DMS53 (cell line): Measurements from ENCODE around the gene PTPRE.

ENCODE experiments used
- DNase-seq: peaks from one replicate; lab custom pipeline; 2025; lab: John Stamatoyannopoulos, UW

PTPRE gene

DNA sequence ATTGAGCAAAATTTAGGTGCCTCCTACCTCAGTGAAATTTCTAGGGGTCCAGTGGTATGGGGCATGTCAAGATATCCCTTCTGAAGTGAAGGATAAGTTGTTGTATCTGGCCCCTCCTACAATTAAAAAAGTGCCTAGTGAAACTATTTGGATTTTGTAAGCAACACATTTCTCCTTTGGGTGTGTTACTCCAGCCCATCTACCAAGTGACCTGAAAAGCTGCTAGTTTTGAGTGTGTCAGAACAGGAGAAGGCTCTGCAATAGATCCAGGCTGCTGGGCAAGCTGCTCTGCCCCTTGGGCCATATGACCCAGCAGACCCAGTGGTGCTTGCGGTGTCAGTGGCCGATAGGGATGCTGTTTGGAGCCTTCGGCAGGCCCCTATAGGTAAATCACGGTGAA is 46.0 kb downstream of the PTPRE start:
- no peak for DNase-seq

GRCh38 chr10:127953876-127954275 is 47.0 kb downstream of the PTPRE start:
- no peak for DNase-seq

GRCh38 chr10:127959428-127959827 is 52.5 kb downstream of the PTPRE start:
- DNase-seq, result no peak

GRCh38 chr10:127961071-127961470 is 54.2 kb downstream of the PTPRE start:
- no peak for DNase-seq

GRCh38 chr10:127962205-127962604 is 55.3 kb downstream of the PTPRE start:
- DNase-seq, result no peak

DNA sequence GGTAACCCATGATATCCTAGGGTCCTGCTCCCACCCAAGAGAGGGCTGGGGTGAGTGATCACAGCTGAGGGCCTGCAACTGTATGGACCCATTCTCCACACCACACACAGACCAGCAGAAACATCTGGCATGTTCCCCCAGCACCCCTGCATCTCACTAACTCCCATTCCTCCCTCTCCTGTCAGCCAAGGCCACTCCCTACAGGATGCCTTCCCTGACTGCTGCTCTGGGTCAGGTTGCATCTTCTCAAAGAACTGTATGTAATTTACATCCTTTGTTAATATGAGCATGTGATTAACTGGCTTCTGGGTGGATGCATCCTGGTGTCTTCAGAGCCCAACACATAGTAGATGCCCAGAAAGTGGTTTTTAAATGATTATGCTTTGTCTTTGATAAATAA is 56.2 kb downstream of the PTPRE start:
- DNase-seq, result no peak

GRCh38 chr10:127964621-127965020 is 57.7 kb downstream of the PTPRE start:
- DNase-seq, result no peak

DNA sequence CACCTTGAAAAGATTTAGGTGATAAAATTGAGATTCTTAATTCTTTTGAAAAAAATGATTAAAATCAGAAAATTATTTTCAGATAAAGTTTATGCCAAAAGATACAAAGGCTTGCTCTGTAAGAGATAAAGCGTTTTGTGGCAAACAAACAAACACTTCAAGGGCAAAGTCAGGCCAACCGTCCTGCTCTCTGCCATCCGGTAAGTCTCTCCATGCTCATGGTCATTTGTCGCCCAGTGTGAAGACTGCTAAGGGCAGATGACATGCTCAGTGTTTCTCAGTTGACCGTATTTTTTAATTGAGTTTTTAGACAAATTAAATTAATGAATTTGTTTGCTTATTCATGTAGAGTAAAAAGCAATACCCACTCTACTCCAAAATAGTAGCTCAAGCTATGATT is 60.0 kb downstream of the PTPRE start:
- DNase-seq, result no peak

DNA sequence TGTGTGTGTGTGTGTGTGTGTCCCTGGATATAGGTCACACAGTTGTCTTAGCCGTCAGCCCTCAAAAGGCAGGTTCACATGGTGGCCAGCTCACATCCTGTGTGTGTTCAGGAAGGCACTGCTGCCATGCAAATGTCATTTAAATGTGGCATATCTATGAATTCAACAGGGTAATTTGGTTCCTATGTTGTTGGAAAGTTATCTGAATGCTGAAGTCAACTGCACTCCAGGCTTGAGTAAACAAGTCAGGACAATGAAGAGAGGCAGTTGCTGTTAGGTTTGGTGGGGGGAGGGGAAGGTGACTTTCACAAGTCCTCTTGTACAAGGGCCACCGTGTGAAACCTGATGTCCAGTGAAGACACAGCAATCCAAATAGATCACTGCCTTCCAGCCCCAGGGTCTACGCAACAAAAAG is 61.1 kb downstream of the PTPRE start:
- peak; percentile 13 for DNase-seq

GRCh38 chr10:127968659-127969058 is 61.8 kb downstream of the PTPRE start:
- no peak for DNase-seq

DNA sequence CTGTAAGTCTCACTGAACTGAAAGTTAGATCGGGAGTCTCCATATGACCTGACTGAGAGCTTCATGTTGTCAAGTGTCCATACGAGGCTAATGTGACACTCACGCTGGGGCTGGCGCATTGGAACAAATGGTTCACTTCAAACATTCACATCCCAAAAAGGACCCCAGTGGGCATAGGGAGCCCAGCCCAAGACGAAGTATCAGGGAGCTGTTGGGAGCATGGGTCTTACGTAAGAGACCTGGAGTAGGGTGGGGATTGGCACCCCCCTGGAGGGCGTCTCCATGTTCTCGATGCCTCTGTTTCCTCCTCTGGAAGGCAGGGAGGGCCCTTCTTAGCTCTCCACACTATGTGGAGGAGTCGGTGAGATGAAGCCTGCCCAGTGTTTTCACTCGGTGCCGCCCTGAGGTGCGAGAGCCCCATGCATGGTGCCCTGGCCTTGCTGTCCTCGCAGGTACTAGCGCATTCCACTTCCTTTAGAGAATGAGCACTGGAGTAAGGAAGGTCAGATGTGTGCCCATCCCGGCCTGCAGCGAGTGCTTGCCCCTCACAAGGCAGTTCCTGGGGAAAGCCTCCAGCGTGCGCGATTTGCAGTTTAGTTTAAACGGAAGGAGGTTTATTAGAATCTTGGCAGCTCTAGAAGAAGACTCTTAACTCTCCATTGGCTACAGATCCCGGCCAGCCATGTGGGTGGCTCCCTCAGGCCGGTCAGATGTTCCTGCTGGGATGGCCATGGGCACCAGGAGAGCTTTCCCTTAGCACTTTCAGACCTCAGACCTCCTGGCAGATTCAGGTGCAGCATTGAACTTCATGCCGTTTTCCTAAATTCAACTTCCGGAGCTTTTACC is 64.4 kb downstream of the PTPRE start:
- DNase-seq, result no peak

DNA sequence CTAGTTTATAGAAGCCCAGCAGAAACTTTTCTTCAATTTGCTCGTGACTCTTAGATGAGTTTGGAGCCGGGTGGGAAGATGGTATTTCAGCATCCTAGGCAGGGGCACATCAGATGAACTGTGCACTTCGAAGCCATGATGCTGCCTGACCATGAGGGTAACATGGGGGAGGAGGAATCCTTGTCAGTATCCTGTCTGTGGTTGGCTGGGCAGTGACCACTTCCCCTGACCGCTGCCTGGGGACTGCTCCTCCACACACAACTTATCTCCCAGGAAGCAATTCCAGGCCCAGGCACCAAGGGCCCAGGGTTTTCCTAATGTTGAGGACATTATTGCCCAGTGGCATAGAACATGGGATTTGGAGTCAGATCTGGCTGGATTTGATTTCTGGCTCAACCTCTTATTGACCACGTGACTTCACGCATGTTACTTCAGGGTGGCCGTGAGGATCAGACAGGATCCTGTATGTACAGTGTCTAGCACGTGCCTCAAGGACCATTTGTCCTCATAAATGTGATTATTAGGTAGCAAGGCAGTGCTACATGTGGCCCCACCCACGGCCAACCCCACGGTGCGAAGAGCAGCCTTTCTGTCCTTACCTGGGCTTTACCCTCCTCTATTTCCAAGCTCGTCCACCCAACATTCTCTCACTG is 65.2 kb downstream of the PTPRE start:
- no peak for DNase-seq

DNA sequence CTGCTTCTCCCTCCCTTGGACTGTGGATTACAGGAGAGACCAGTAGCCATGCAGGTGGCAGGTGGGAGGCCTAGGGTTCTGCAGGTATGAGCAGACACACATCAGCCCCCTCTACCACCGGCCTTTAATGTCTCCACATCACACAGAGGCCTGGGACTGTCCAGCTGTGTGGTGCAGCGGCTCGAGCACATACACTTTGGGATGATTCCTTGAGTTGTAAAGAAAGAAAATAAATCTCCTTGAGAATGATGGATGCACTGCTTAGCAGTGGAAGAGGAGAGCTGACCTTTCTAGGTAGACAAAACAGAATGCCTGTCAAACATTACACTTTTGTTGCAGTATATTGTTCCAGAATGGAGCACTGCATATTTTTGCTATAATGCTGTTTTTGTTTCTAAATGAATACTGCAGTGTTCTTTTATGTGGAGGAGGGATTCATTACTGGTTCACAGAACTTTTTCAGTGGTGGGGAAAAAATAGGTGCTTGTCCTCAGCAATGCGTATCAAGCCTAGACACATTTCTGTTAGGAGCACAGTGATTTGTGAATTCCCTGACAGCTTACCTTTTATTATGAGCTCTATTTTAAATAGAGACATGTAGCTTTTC is 66.0 kb downstream of the PTPRE start:
- no peak for DNase-seq

DNA sequence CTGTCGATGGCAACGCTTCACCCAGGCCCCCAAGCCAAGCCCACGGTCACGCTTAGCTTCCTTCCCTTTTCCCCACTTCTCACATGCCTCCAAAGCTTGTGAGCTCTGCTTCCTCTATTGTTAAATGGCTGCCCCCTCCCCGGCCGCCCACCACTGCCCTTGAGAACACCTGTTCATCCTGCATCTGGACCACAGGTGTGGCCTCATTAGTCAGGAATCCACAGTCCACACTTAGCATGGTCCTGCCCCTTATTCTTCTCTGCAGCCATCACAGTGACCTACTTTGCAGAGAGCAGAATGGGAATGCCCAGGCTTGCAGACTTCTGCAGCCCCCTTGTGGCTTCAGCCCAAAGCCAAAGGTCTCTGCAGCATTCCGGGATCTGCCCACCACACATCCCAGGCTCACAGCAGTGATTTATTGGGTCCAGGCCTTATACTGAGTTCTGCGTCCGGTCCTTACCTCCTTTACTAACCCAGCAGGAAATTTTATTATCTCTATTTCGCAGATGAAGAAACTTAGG is 66.9 kb downstream of the PTPRE start:
- no peak for DNase-seq

GRCh38 chr10:127974911-127975310 is 68.0 kb downstream of the PTPRE start:
- DNase-seq, result no peak

DNA sequence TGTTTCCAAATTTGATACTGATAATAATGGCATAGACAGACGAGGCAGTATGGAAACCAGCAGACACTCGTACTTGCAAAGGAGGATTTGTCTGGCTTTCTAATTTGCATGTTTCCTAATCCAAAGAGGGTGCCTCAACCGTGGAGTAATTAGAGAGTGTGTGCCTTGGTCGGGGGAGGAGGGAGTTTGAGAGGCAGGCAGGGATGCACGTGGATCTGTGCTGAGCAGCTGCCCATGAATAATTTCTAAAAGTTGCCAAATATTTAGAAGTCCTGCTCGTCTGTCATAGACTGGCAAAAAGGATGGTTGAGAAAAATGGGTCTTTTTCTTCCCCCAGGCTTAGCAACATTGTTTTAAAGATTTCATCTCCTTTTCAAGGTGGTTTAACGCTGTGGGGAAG is 69.4 kb downstream of the PTPRE start:
- no peak for DNase-seq

DNA sequence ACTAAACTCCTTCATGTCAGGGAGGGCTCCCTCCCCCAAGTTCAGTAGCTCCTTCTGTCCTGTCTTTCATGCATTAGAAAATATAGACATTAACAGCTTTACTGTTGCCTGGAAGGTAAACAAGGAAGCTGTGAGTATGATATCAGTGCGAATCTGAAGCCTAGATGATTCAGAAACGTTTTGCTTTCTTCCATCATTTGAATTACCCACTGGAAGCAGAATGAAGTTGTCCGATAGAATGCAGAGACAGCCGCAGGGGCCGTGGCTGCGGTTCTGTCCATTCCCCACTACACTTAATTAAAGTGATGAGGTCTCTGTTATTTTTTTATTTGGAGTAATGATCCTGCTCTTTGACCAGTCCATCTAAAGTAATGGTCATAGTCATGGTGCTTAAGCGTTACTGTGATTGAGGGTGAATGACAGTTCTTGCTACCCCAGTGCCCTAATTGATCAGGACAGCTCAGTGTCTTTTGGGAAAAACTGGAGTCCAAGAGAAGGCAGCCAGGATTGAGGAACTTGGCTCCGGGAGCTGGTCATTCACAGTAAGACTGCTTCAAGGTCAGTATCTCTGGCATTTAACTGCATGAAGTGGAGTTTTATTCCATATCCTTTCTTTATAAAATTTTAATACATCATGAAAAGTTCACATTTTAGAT is 69.9 kb downstream of the PTPRE start:
- no peak for DNase-seq

- DNase-seq, result no peak
Observed at GRCh38 chr10:127977357-127978009, 70.6 kb downstream of the PTPRE start.

DNA sequence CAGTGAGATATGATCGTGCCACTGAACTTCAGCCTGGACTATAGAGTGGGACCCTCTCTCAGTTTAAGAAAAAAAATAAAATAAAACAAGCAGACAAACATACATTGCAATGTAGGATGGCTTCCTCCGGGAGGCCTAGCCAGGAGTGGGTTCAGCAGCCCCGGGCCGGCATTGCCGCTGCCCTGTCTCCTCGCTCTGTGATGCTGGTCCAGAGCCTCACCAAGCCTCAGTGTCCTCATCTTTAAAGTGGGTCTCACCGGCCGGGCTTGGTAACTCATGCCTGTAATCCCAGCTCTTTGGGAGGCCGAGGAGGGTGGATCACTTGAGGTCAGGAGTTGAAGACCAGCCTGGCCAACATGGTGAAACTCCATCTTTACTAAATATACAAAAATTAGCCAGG is 71.6 kb downstream of the PTPRE start:
- no peak for DNase-seq

- DNase-seq, result no peak
Observed at GRCh38 chr10:127979045-127979444, 72.1 kb downstream of the PTPRE start.

DNA sequence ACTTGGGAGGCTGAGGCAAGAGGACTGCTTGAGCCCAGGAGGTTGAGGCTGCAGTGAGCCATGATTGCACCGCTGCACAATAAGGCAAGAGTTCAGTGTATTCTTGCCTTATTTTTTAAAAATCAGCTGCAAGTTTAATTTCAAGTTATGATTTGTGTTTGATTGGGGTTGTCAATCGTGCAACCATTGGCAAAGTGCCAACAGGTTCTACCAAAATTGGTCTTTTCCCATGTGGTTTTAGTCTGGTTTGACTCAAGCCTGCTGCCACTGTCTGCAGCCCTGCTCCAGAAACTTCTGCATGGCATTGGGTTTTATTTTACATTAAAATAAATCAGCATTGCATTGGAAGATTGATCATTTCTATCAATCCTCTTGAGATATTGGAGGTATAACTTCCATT is 72.7 kb downstream of the PTPRE start:
- no peak for DNase-seq

GRCh38 chr10:127980898-127981297 is 74.0 kb downstream of the PTPRE start:
- no peak for DNase-seq
